ENCODE data around the gene CPXM2. TPM values are rescaled to one million over a fixed set of nuclear protein-coding genes. Genes with fewer than 3 reads are reported as not detected.

CPXM2 gene
- total RNA-seq, 1 experiment from 2014 or later: not detected

GRCh38 chr10:123883673-123884320, 7.8 kb downstream of the CPXM2 start:
- H3K9me3 ChIP-seq (ENCODE audit: control insufficient read depth, insufficient read depth, low read depth, low read length): no peaks in the 10 kb centered on the region
- TF ChIP-seq REST (IDR thresholded peaks at IDR 0.05; ENCODE audit: insufficient read depth in 1 of 2, low read depth in 2 of 2, low read length in 1 of 2): no peak
- TF ChIP-seq CTCF (IDR thresholded peaks at IDR 0.05): no peak
- TF ChIP-seq SIN3A (IDR thresholded peaks at IDR 0.05; ENCODE audit: borderline replicate concordance, insufficient read depth, low read depth, low read length): no peak
- TF ChIP-seq TCF7L2 (IDR thresholded peaks at IDR 0.05; ENCODE audit: low read depth, low read length): no peak
- no peak for TF ChIP-seq POLR2AphosphoS5 (IDR thresholded peaks at IDR 0.05; ENCODE audit: low read depth, low read length)
- DNase-seq (ENCODE audit: low read depth, low spot score): no peak
- peaks cover 7% of the 10 kb centered on the region; the same call in 1 of the 2 replicates for H3K27me3 ChIP-seq (ENCODE audit: control insufficient read depth, insufficient read depth, low read length)
- no peaks in the 10 kb centered on the region for H3K4me1 ChIP-seq (ENCODE audit: control insufficient read depth, insufficient read depth, low read length)
- ChIA-PET POLR2A (no interaction called here), CTCF (no interaction called here)
- no peak for ATAC-seq
- in situ Hi-C loops (cut with HindIII; ENCODE audit: low pct_unique_long_range_greater_than_20kb, low sequenced_read_pairs): no loop called here
- H3K27ac ChIP-seq (ENCODE audit: low read length): no peak overlapping the region
- no TSS peak for BruUV-seq (replicated peaks)
- H3K4me3 ChIP-seq (ENCODE audit: low read depth in 2 of 2, low read length in 2 of 2): no peak overlapping the region
- H3K36me3 ChIP-seq (ENCODE audit: control insufficient read depth, insufficient read depth, low read length): no peaks in the 10 kb centered on the region
- intact Hi-C loops (cut with micrococcal nuclease; ENCODE audit: unreplicated experiment): no loop called here

- H3K9me3 ChIP-seq (ENCODE audit: control insufficient read depth, insufficient read depth, low read depth, low read length): no peaks in the 10 kb centered on the region
- ChIA-PET CTCF (no interaction called here), POLR2A (no interaction called here)
- no peak overlapping the region for H3K27ac ChIP-seq (ENCODE audit: low read length)
- ATAC-seq: no peak
- intact Hi-C loops (cut with micrococcal nuclease; ENCODE audit: unreplicated experiment) (no loop called here), in situ Hi-C loops (cut with HindIII; ENCODE audit: low pct_unique_long_range_greater_than_20kb, low sequenced_read_pairs) (no loop called here)
- BruUV-seq (replicated peaks): no TSS peak
- H3K4me3 ChIP-seq (ENCODE audit: low read depth in 2 of 2, low read length in 2 of 2): no peak overlapping the region
- H3K36me3 ChIP-seq (ENCODE audit: control insufficient read depth, insufficient read depth, low read length): no peaks in the 10 kb centered on the region
- H3K27me3 ChIP-seq (ENCODE audit: control insufficient read depth, insufficient read depth, low read length): peaks cover 7% of the 10 kb centered on the region; the same call in 1 of the 2 replicates
- no peak for DNase-seq (ENCODE audit: low read depth, low spot score)
- TF ChIP-seq SIN3A (IDR thresholded peaks at IDR 0.05; ENCODE audit: borderline replicate concordance, insufficient read depth, low read depth, low read length): no peak
- TF ChIP-seq REST (IDR thresholded peaks at IDR 0.05; ENCODE audit: insufficient read depth in 1 of 2, low read depth in 2 of 2, low read length in 1 of 2): no peak
- no peak for TF ChIP-seq POLR2AphosphoS5 (IDR thresholded peaks at IDR 0.05; ENCODE audit: low read depth, low read length)
- no peak for TF ChIP-seq TCF7L2 (IDR thresholded peaks at IDR 0.05; ENCODE audit: low read depth, low read length)
- no peak for TF ChIP-seq CTCF (IDR thresholded peaks at IDR 0.05)
- H3K4me1 ChIP-seq (ENCODE audit: control insufficient read depth, insufficient read depth, low read length): no peaks in the 10 kb centered on the region
Measured at GRCh38 chr10:123882681-123883445, 8.7 kb downstream of the CPXM2 start.

All from Panc1 (cell line).